IMR-90 (cell line): ENCODE results near the gene CCDC59. TPM values are rescaled to one million over a fixed set of nuclear protein-coding genes. Genes with fewer than 3 reads are reported as not detected.

ENCODE experiments used
- CEBPB ChIP-seq: IDR thresholded peaks from 2 replicates; pipeline ENCODE4 v1.6.1; 2012; ENCODE audit warnings: low read depth, low read length, improper control_type of control experiment
- FOS ChIP-seq: fragments of 150-350 bp; IDR thresholded peaks from 2 replicates; pipeline ENCODE4 v1.6.1; 2016; ENCODE audit warnings: low read depth, low read length
- MAZ ChIP-seq: IDR thresholded peaks from 2 replicates; pipeline ENCODE4 v1.6.1; 2012; ENCODE audit warnings: low read depth, mild to moderate bottlenecking, low read length, improper control_type of control experiment, moderate library complexity, borderline replicate concordance
- NFE2L2 ChIP-seq: fragments of 150-350 bp; IDR thresholded peaks from 2 replicates; pipeline ENCODE4 v1.6.1; 2016; ENCODE audit warnings: low read depth, mild to moderate bottlenecking, low read length
- RAD21 ChIP-seq: IDR thresholded peaks from 2 replicates; pipeline ENCODE4 v1.6.1; 2012; ENCODE audit warnings: low read length, improper control_type of control experiment
- RCOR1 ChIP-seq: IDR thresholded peaks from 2 replicates; pipeline ENCODE4 v1.6.1; 2012; ENCODE audit warnings: mild to moderate bottlenecking, low read length, improper control_type of control experiment; ENCODE audit not compliant: insufficient replicate concordance
- RFX5 ChIP-seq: IDR thresholded peaks from 2 replicates; pipeline ENCODE4 v1.8.0; 2012; ENCODE audit warnings: low read depth, mild to moderate bottlenecking, low read length, moderate library complexity
- polyA plus RNA-seq, 3 experiments: library from polyadenylated mRNA; depleted of rRNA; stranded (reverse); fragments of >200 nt; gene quantifications; 2 replicates each; pipeline ENCODE4 v1.2.3, GENCODE V29; 2012; ENCODE audit warnings: low replicate concordance in 1 of 3
- total RNA-seq: library from RNA; depleted of rRNA; stranded (reverse); fragments of >200 nt; gene quantifications from 2 replicates; pipeline ENCODE4 v1.2.3, GENCODE V29; 2012

Gene CCDC59
- total and polyA plus RNA-seq, 2 of the 4 experiments (the other 2 are of a cell fraction) = 8.4 to 14.8 TPM

DNA sequence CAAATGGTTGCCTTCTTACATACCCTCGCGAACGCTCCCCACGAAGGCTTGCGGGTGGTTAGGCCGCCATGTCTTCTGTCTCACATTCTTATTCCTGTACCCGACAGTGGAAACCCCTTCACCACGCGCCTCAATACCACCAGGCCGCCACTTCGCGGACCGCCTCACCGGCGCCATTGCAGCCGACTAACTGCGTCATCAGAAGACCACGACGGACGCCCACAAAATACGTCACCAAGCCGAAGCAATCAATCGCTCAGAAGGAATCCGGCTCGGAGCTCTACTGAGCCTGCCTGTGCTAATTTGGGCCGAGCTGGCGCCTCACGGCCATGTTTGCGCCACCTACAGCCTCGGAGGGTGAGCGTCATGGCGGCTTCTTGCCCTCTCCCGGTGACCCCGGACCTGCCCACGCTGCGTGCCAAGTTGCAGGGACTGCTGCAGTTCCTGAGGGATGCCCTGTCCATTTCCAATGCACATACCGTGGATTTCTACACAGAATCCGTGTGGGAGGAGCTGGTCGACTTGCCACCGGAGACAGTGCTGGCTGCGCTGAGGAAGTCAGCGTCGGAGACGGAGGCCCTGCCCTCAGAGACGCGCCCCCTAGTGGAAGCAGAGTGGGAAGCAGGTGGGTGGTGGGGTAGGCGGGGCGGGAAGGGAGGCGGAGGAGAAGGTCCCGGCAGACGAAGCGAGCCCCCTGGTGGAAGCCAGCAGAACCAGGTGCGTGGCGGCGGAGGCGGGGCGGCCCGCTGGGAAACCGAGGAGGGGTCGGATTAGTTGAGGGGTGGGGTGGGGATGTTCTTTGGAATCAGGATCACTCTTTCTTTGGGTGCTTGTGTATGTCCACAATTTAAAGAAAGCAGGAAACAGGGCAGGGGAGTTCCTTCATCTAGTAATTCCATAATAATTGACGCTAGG, at the start of gene CCDC59, which contains the start of gene METTL25 (continued):
- no peak for TF ChIP-seq RCOR1
- 0 out of 2 replicates have a peak, but pooled peaks have one; percentile 15 for TF ChIP-seq RAD21
- TF ChIP-seq NFE2L2 = peak; percentile 5; the same call in 1 of the 2 replicates
- TF ChIP-seq RFX5 = no peak
- TF ChIP-seq CEBPB = peak; percentile 59
- TF ChIP-seq MAZ = peak; percentile 82
- TF ChIP-seq FOS = no peak
